Measurements from ENCODE around the gene IWS1.
"Not testable (repeated sequence)": the region's sequence is repeated elsewhere in the genome, so short reads cannot be mapped to it uniquely, and the experiment has no call there.

The IWS1 gene

DNA sequence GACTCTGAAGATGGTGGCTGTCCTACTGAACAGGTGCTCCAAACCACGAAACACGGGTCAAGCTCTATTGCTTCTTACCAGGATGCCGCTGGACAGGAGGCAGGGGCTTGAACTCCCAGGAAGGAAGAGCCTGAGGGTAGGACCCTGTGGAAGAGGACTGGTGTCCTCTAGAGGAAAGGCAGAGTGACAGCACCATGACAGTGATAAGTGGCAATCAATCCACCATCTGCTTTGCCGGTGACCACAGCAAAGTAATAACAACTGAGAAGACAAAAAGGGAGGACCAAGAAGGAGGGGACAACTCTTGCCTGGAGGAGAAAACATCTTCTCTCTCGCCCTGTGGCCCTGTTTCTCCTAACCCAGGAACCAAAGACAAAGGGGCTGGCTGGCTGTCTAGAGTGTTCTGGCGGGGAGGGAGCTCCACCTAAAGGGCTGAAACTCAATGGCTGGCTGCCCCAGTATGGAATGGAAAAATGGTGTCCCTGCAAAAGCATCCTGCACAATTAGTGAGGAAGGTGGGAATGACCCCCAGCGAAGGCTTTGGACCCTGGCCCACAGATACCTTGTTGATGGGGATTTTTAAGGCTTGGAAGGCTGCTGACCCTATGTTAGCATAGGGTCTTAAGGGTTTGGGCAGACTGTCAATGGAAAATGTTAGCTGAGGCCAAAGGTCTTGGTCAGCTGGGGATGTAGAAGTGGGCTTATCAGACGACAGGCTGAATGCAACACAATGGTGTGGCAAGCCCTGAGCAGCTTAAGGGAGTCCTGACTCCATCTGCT lies 72.7 kb downstream of the IWS1 start:
- Mint-ChIP-seq H3K36me3 (ENCODE audit: low read depth) (peaks cover 29% of the 10 kb centered on the region), H3K9me3 (no peaks in the 10 kb centered on the region), H3K4me1 (ENCODE audit: low read depth) (peaks cover 17% of the 10 kb centered on the region), H3K27ac (no peak overlapping the region), H3K27me3 (no peaks in the 10 kb centered on the region), H3K4me3 (no peak overlapping the region)
- no peak for DNase-seq

DNA sequence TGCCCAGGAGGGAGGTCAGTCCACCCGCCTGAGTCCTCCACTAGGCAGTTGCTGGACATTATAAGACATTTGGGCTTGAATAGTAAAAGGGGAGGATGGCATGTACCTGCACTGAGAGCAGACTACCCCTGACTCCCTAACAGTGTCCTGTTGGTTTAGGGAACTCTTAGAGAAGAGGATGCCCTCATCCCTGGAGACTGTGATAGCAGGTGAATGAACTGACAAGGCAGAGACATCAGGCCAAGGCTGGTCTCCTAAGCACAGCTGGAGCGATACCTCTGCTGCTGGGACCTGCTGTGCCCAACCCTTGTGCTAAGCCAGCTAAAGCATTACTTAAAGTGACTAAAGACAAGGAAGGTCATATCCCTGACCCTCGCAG lies 73.3 kb downstream of the IWS1 start:
- peaks cover 17% of the 10 kb centered on the region for H3K4me1 Mint-ChIP-seq (ENCODE audit: low read depth)
- no peak for DNase-seq
- no peak overlapping the region for H3K4me3 Mint-ChIP-seq
- H3K9me3 Mint-ChIP-seq, result no peaks in the 10 kb centered on the region
- H3K27me3 Mint-ChIP-seq, result no peaks in the 10 kb centered on the region
- H3K36me3 Mint-ChIP-seq (ENCODE audit: low read depth), result peaks cover 29% of the 10 kb centered on the region
- no peak overlapping the region for H3K27ac Mint-ChIP-seq

DNA sequence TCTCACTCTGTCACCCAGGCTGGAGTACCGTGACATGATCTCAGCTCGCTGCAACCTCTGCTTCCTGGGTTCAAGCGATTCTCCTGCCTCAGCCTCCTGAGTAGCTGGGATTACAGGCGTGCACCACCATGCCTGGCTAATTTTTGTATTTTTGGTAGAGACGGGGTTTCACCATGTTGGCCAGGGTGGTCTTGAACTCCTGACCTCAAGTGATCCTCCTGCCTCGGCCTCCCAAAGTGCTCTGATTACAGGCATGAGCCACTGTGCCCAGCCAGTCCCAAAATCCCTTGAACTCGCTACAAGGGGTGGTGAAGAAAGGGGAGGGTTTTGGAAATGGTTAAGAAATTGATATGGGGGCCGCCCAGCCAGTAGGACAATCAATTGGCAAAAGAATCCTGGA lies 73.9 kb downstream of the IWS1 start:
- H3K4me3 Mint-ChIP-seq, H3K9me3 Mint-ChIP-seq, H3K27me3 Mint-ChIP-seq, H3K27ac Mint-ChIP-seq, DNase-seq: not testable (repeated sequence)
- H3K36me3 Mint-ChIP-seq (ENCODE audit: low read depth), result peaks cover 27% of the 10 kb centered on the region
- H3K4me1 Mint-ChIP-seq (ENCODE audit: low read depth), result peaks cover 12% of the 10 kb centered on the region

DNA sequence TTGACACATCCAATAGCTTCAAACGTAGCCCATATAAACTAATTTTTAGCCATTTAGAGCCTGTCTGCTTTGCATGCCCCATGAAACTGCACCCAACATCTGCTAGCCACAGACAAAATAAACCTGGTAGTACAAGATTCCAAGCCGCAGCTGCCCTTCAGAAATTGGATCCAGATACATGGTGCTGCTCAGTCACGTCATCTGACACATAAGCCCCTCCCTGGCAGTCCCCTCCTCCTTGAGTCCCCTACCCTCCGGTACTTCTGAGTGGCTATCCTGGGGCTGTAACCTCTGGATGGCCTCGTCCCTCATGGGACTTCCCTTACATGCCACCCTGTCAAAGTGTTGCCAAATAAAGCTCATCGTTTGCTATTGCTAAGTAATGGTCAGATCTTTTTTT lies 74.3 kb downstream of the IWS1 start:
- DNase-seq, result no peak
- peaks cover 23% of the 10 kb centered on the region for H3K36me3 Mint-ChIP-seq (ENCODE audit: low read depth)
- H3K27me3 Mint-ChIP-seq, result no peaks in the 10 kb centered on the region
- no peak overlapping the region for H3K27ac Mint-ChIP-seq
- peaks cover 11% of the 10 kb centered on the region for H3K4me1 Mint-ChIP-seq (ENCODE audit: low read depth)
- peaks cover under 1% of the 10 kb centered on the region for H3K9me3 Mint-ChIP-seq
- no peak overlapping the region for H3K4me3 Mint-ChIP-seq

DNA sequence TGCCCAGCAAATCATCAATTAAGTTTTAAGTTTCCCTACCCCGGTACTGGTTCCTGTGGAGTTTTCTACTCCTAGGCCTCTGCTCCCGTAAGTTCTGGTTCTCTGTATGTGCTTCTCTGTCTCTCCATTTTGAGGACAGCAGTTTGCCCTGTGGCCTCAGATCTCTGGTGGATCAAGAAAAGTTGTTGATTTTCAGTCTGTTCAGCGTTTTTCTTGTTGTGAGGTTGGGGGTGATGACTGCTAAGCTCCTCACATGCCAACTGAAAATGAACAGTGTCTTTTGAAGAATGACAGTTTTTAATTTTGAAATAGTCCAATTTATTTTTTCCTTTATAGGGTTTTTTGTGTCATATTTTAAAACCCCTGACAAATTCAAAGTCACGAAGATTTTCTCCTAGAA lies 76.4 kb downstream of the IWS1 start:
- H3K36me3 Mint-ChIP-seq (ENCODE audit: low read depth), result peaks cover 12% of the 10 kb centered on the region
- peaks cover 7% of the 10 kb centered on the region for H3K9me3 Mint-ChIP-seq
- no peaks in the 10 kb centered on the region for H3K4me1 Mint-ChIP-seq (ENCODE audit: low read depth)
- no peaks in the 10 kb centered on the region for H3K27me3 Mint-ChIP-seq
- no peak for DNase-seq
- no peak overlapping the region for H3K4me3 Mint-ChIP-seq
- no peak overlapping the region for H3K27ac Mint-ChIP-seq

DNA sequence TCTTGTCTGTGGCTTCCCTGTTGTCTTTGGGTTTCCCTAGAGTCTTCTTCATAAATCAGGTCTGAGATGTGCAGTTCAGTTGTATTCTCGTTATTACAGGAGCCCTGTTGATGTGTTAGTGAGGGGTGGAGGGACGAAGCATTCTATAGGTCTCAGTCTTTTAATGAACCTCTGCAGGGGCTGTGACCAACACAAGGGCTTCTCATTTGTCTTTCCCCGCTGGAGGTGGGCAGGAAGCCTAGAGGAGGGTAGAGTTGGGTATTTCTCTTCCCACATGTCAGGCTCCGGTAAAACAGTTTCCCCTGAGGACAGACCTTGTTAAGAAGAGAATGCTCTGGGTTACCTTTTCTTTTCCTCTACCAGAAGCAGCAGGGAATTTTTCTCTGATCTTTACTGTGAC lies 76.9 kb downstream of the IWS1 start:
- Mint-ChIP-seq H3K27ac (no peak overlapping the region), H3K36me3 (ENCODE audit: low read depth) (peaks cover 12% of the 10 kb centered on the region), H3K4me1 (ENCODE audit: low read depth) (no peaks in the 10 kb centered on the region)

DNA sequence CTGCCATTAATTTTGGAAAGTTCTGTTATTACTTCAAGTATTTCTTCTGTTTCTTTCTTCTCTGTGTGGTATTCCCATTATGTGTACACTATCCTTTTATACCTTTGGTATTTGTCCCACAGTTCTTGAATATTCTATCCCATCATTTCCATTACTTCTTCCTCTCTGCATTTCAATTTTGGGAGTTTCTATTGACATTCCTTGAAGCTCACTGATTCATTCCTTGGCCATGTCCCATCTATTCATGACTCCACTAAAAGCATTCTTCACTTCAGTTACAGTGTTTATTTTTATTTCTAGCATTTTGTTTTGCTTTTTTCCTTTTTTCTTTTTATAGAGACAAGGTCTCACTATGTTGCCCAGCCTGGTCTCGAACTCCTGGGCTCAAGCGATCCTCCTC lies 77.8 kb downstream of the IWS1 start:
- Mint-ChIP-seq H3K27me3 (no peaks in the 10 kb centered on the region), H3K36me3 (ENCODE audit: low read depth) (peaks cover 12% of the 10 kb centered on the region), H3K4me1 (ENCODE audit: low read depth) (no peaks in the 10 kb centered on the region), H3K4me3 (no peak overlapping the region), H3K9me3 (peaks cover 7% of the 10 kb centered on the region), H3K27ac (no peak overlapping the region)
- DNase-seq, result no peak

More for the DNA sequence above, 76.9 kb downstream of the IWS1 start:
- H3K27me3 Mint-ChIP-seq, result no peaks in the 10 kb centered on the region
- no peak overlapping the region for H3K4me3 Mint-ChIP-seq
- peaks cover 7% of the 10 kb centered on the region for H3K9me3 Mint-ChIP-seq
- no peak for DNase-seq

DNA sequence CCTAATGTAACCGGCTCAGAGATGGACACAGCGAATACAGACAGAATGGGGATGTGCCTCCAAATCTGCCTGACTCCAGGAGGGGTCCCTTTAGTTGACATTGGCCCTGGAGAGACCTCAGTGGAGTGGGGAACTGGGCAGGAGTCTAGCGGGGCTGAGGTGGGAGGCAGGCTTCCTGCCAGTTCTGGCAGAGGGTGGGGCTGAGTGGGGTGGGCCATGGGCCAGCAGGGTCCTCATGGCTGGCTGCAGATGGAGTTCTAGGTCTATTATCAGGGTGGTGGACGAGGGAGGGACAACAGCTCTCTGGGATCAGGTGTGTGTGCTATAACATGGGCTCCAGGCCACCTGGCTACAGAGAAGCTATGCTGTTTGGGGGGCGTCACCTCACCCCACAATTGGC lies 86.9 kb downstream of the IWS1 start:
- H3K27me3 Mint-ChIP-seq, result no peaks in the 10 kb centered on the region
- H3K9me3 Mint-ChIP-seq, result peaks cover 17% of the 10 kb centered on the region
- H3K27ac Mint-ChIP-seq, result no peak overlapping the region
- H3K36me3 Mint-ChIP-seq (ENCODE audit: low read depth), result no peaks in the 10 kb centered on the region
- H3K4me1 Mint-ChIP-seq (ENCODE audit: low read depth), result no peaks in the 10 kb centered on the region
- no peak for DNase-seq
- no peak overlapping the region for H3K4me3 Mint-ChIP-seq

DNA sequence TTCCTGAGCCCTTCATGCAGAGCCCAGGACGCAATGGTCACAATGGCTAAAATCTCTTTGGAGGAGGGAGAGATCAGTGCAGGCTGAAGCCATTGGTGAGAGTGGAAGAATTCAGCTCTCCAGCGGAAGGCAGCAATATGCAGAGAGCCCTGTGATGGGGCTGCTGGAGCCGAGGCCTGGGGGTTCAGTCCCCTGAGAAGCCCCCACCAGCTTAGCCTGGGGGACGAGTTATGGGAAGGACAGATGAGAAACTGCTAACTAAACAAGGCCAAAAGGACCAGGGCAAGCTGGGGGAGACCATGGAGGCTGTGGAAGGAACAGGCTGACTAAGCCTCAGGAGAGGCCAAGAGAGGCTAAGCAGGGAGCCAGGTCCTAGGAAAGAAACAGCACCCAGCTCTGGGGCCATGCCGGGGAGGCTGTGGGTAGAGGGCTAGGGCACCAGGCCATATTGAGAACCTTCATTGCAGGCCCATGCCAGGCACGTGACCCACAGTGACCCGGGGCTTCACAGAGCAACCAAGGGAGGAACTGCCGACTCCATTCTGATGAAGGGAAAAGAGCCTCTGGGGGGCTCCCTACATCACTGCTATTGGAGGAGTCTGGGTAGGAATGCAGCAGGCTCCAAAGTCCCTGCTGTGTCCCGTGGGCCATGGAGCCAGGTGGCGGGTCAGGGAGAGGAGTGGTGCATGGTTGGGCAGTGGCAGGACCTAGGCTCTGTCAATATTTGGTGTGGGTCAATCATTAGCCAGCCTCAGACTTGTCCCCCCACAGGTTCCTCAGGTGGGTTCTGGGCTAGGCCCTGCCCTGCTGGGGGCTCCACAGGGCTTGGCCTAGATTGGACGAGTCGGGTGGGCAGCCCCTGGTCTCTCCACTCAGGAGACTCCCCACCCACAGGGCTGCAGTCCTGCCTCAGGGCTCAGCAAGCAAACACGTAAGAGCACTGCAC lies 88.2 kb downstream of the IWS1 start:
- Mint-ChIP-seq H3K4me3 (no peak overlapping the region), H3K27me3 (no peaks in the 10 kb centered on the region), H3K36me3 (ENCODE audit: low read depth) (no peaks in the 10 kb centered on the region), H3K9me3 (peaks cover 17% of the 10 kb centered on the region), H3K4me1 (ENCODE audit: low read depth) (no peaks in the 10 kb centered on the region), H3K27ac (no peak overlapping the region)
- DNase-seq, result no peak

DNA sequence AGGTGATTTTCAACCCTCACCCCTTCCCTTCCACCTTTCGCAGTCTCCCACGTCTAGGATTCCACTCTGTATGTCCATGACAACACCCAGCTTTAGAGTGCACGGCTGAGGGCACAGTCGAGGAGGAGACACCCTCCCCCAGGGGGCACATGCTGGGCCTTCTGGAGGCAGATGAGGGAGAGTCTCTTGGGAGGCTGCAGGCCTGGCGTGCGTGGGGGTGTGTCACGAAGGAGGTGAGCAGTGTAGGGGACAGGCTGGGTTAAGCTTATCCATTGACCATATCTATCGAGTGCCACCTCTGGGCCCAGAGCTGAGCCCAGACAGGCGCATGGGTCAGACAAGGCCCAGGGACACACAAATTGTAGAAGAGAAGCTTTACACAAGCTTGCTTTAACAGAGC lies 89.2 kb downstream of the IWS1 start:
- Mint-ChIP-seq H3K4me1 (ENCODE audit: low read depth) (no peaks in the 10 kb centered on the region), H3K27me3 (no peaks in the 10 kb centered on the region), H3K36me3 (ENCODE audit: low read depth) (no peaks in the 10 kb centered on the region), H3K4me3 (no peak overlapping the region), H3K9me3 (peaks cover 9% of the 10 kb centered on the region), H3K27ac (no peak overlapping the region)
- no peak for DNase-seq

DNA sequence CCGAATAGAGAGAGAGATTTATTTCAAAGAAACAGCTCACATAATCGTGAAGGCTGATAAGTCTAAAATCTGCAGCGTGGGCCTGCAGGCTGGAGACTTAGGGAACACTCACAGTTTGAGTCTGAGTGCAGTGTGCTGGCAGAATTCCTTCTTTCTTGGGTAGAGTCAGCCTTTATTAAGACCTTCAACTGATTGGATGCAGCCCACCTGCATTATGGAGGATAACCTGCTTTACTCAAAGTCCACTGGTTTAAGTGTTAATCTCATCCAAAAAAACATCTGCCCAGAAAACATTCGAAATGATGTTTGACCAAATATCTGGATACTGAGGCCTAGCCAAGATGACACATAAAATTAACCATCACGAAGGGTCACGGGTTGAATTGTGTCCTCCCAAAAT lies 91.8 kb downstream of the IWS1 start:
- Mint-ChIP-seq H3K27ac (no peak overlapping the region), H3K4me3 (no peak overlapping the region), H3K27me3 (no peaks in the 10 kb centered on the region), H3K36me3 (ENCODE audit: low read depth) (no peaks in the 10 kb centered on the region), H3K9me3 (no peaks in the 10 kb centered on the region), H3K4me1 (ENCODE audit: low read depth) (no peaks in the 10 kb centered on the region)
- no peak for DNase-seq

DNA sequence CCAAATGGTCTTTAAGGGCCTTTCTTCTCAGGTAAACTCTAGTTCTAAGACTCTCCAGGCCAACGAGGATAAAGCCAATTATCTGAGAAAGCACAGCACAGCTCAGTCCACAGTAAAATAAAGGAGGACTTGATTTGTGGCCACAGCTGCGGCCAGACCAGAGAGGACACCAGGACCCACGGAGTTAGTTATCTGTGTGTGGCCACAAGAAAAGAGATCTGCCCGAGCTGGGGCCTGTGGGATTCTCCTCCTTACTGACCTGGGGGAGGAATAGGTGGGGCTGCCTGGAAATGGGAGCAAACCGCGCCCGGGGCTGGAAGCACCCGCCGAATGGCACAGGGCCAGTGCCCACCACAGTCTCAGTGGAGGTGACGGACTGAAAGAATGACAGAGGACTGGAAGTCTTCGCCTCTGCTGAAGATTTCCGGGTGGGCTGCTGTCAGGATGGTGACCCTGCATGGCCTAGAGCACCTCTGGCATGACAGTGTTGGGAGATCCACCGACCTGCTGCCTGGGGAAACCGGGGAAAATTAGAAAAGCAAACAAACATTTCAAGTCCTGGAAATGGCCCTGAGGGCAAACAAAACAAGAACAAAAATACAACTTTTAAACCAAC lies 94.8 kb downstream of the IWS1 start:
- no peak overlapping the region for H3K27ac Mint-ChIP-seq
- no peaks in the 10 kb centered on the region for H3K27me3 Mint-ChIP-seq
- H3K9me3 Mint-ChIP-seq, result no peaks in the 10 kb centered on the region
- no peaks in the 10 kb centered on the region for H3K4me1 Mint-ChIP-seq (ENCODE audit: low read depth)
- H3K4me3 Mint-ChIP-seq, result no peak overlapping the region
- DNase-seq, result no peak
- no peaks in the 10 kb centered on the region for H3K36me3 Mint-ChIP-seq (ENCODE audit: low read depth)

Measured in activated T-cell treated with anti-CD3 and anti-CD28 coated beads, Interleukin-2, amount 50 U/mL, for 24 hours (primary cell).